ENCODE data around the gene ARFGAP1. TPM values are rescaled to one million over a fixed set of nuclear protein-coding genes. Genes with fewer than 3 reads are reported as not detected.

The ARFGAP1 gene
- total RNA-seq, 1 donor from 2014 or later = 81.6 TPM

DNA sequence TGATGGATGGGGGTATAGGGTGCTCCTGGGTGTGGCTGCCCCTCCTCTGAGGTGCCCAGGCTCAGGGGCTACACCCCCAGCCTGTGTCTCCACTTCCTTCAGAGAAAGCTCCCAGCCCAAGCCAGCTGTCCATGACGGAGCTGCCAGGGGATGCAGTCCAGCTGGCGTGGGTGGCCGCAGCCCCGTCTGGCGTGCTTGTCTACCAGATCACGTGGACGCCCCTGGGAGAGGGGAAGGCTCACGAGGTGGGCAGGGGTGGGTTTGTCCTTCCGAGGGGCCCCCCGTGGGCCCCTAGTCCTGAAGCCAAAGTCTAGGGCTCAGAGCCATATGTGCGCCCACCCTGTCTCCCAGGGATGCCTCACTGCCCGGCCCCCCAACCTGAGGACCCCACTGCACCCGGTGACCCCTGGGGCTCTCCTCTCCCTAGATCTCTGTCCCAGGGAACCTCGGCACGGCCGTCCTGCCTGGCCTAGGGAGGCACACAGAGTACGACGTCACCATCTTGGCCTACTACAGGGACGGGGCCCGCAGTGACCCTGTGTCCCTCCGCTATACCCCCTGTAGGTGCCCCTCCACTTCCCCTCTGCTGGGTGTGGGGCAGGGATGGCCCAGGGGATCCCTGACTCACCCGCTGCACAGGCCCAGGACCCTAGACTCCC is 40.2 kb downstream of the ARFGAP1 start:
- no peak for DNase-seq (ENCODE audit: low spot score)
- intact Hi-C loops (cut with DNase I) = loop anchor here (2.0 kb wide), 1 partner anchor 62 kb away; no protein-coding TSS in a partner anchor
- ATAC-seq = no peak

DNA sequence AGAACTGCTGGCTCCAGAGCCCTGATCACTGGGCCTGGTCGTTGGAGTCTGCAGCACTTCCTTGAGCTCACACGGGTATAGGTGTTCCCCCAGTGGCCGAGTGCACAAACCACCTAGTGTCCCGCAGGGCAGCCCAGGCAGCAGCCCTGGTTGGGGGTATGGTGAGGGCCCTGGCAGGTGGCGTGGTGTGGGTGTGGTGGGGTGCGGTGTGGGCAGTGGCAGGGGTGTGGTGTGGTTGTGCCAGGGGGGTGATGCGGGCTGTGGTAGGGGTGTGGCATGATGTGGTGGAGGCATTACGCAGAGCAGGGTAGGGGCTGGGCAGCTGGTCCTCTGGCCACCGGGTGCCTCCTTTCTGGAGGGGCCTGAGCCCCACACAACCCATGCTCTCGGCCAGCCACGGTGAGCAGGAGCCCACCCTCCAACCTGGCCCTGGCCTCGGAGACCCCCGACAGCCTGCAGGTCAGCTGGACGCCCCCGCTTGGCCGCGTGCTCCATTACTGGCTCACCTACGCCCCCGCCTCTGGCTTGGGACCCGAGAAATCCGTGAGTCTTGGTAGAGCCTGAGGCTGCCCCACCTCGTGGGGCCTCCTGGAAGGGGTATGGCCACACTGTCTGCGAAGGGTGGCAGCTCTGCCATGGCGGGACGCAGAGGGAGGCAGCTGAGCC is 40.9 kb downstream of the ARFGAP1 start:
- intact Hi-C loops (cut with DNase I) = loop anchor here (2.0 kb wide), 1 partner anchor 61 kb away; no protein-coding TSS in a partner anchor
- no peak for ATAC-seq
- no peak for DNase-seq (ENCODE audit: low spot score)

DNA sequence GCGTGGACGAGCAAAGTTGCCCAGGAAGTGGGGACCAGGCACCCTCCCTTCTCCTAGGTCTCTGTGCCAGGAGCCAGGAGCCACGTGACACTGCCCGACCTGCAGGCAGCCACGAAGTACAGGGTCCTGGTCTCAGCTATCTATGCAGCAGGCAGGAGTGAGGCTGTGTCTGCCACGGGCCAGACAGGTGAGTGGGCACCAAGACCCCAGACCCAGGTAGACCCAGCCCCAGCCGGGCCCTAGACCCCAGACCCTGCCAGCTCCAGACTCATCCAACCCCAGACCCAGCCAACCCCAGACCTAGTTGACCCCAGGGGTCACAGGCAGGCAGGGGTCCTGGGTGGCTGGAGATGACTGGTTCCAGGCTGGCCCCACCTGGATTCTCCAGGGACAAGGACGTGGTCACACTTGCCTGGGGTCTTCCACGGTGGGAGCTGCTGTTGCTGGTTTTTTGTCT is 41.4 kb downstream of the ARFGAP1 start:
- ATAC-seq = no peak
- DNase-seq (ENCODE audit: low spot score) = no peak
- intact Hi-C loops (cut with DNase I) = no loop called here

DNA sequence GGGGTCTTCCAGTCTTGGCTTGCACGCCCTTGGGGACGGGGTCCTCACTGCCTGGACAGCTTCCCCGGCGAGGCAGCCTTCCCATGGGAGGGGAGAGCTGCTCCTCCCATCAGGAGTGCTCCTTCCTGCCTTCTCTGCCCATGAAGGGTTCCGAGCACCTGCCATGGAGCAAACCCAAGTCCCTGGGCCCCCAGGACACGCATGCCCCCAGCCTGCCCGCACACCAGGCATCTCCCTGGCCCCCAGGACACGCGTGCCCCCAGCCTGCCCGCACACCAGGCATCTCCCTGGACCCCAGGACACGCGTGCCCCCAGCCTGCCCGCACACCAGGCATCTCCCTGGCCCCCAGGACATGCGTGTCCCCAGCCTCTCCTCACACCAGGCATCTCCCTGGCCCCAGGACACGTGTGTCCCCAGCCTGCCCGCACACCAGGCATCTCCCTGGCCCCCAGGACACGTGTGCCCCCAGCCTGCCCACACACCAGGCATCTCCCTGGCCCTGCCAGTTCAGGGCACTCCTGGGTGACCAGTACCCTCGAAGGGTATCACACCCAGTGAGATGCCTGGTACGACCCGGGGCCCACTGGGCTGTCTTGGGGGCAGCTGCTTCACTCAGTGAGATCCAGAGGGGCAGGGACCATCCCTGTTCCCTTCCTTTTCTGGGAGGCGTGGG is 42.1 kb downstream of the ARFGAP1 start:
- intact Hi-C loops (cut with DNase I) = no loop called here
- DNase-seq (ENCODE audit: low spot score) = no peak

DNA sequence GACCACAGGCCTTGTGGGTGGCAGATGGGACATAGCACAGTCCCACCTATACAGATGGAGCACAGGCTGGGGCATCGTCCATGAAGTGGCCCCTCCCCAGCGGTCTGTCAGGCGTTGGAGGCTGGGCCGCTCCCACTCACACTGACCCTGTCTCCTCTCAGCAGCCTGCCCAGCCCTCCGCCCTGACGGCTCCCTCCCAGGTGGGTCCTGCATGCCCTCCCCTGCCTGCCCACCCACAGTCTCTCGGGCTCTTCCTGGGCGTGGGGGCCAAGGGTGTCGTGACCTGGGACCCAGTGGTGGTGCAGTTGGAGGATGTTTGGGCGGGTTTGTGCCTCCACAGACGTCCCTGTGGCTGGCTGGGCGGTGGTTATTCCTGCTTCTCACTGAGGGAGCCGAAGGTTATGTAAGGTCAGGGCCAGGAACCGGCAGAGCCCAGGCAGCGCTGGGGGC is 42.7 kb downstream of the ARFGAP1 start:
- DNase-seq (ENCODE audit: low spot score) (no peak), ATAC-seq (no peak)
- intact Hi-C loops (cut with DNase I) = no loop called here

More for the DNA sequence above, 42.1 kb downstream of the ARFGAP1 start:
- no peak for ATAC-seq

DNA sequence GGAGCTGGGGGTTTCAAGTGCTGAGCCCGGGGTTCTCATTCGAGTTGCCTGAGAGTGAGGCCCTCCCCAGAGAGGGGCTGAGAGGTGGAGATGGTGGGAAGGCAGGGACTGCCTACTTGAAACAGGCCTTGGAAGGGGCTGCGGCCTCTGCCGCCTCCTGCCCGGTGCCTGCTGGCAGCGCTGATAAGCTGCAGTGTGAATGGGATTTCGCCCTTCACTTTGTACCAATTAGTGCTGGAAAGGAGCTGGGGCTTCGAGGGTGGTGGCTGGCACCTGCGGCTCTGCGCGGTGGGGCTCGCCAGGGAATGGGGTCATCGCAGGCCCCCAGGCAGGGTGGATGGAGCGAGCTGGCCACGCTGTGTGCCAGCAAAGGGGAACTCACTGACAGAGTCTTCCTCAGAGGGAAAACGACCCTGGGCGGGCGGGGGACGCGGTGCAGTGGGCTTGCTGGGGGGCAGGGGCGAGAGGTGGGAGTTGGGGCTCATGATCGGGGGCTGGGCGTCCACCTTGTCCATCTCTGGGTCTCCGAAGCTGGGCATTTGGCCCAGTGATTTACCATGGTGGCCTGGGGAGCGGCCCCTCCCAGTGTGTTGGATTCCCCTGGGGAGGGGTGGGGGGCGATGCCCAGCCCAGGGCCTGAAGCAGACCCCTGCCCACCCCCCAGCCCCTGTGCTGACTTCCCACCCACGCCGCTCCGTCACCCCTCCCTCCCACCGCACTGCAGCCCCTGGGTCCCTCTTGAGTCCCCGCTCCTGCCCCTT is 43.3 kb downstream of the ARFGAP1 start:
- ATAC-seq (no peak), DNase-seq (ENCODE audit: low spot score) (no peak)
- intact Hi-C loops (cut with DNase I) = no loop called here

DNA sequence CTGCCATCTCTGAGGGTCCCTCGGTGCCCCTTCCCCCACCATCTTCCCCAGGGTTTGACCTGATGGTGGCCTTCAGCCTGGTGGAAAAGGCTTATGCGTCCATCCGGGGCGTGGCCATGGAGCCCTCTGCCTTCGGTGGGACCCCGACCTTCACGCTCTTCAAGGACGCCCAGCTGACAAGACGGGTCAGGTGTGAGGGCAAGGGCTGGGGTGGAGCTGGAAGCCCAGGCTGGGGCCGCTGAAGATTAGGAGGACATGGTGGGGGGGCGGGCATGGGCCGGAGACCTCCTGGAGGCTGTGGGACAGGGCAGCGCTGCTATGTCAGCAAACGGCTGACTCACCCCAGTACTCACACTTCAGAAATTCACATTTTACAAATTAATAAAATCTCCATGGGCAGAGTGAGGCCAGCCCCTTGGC is 43.9 kb downstream of the ARFGAP1 start:
- intact Hi-C loops (cut with DNase I) = no loop called here
- DNase-seq (ENCODE audit: low spot score) = no peak
- no peak for ATAC-seq

DNA sequence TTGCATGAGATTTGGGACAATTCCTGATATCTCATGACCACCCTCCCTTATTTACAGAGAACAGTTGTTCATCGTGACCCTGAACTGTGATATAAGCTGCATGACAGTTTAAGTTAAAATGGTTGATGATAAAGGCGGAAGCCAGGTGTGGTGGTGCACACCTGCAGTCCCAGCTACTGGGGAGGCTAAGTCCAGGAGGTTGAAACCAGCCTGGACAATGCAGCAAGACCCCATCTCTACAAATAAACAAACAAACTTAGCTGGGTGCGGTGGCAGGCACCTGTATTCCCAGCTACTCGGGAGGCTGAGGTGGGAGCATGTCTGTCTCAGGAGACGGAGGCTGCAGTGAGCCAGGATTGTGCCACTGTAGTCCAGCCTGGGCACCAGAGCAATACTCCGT is 44.4 kb downstream of the ARFGAP1 start:
- no peak for DNase-seq (ENCODE audit: low spot score)
- ATAC-seq = no peak
- intact Hi-C loops (cut with DNase I) = no loop called here

DNA sequence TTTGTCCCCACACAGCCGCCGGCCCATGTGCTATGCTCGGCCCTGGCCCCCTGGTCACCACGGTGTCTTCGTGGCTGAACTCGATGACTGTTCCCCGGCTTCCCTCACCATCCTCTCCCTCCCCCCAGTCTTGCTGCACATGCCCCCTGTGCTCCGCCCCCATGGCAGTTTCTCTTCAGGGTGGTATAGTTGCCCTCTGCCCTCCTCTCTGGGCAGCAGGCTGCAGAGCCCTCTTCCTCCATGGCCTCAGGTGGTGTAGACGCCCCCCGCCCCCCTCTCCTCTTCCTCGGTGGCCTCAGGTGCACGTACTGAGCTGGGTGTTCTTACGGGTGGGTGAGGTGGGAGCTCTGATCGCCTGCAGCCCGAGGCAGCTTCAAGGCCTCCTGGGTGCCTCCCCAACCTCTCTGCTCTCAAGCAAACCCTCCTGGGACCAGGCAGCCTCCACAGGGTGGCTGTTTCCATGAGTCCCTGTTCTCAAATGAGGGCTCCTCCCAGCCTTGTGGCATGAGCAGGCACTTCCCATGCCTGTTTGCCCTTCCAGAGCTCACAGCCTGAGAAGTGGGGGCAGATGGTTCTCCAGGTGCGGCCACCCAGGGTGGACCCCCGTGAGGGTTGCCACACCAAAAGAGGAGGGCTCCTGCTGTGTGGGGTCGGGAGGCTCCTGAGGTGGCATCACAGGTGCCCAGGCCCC is 45.1 kb downstream of the ARFGAP1 start:
- ATAC-seq = no peak
- intact Hi-C loops (cut with DNase I) = no loop called here
- DNase-seq (ENCODE audit: low spot score) = no peak

DNA sequence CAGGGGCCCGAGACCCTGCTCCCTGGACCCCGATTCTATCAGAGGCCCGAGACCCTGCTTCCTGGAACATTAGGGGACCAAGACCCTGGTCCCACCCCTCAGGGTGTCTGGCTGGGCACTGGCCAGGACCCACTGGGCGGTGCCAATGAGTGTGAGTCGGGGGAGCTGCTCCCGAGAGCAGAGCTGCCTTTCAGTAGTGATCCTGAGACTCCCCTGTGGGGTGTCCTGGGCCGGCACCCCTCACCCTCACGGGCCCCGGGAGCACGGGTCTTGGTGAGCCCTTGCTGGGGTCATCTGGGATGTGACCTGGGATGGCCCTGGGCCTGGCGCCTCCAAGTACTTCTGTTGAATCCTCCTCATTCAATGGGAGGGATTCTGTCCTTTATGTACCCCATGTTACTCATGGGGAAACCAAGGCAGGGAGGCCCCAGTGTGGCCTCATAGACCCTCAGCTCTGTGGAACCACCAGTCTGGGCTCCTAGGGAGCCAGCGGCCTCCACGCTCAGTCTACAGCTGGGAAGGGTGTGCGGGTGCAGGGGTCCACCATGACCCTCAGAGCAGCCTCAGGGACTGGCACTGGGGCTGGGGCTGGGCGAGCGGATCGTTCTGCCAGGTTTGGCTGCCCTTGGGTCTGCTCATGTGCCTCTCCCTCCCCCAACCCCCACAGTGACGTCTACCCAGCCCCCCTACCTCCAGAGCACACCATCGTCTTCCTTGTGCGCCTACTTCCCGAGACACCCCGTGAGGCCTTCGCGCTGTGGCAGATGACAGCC is 46.0 kb downstream of the ARFGAP1 start:
- DNase-seq (ENCODE audit: low spot score) = no peak
- ATAC-seq = no peak
- intact Hi-C loops (cut with DNase I) = no loop called here

DNA sequence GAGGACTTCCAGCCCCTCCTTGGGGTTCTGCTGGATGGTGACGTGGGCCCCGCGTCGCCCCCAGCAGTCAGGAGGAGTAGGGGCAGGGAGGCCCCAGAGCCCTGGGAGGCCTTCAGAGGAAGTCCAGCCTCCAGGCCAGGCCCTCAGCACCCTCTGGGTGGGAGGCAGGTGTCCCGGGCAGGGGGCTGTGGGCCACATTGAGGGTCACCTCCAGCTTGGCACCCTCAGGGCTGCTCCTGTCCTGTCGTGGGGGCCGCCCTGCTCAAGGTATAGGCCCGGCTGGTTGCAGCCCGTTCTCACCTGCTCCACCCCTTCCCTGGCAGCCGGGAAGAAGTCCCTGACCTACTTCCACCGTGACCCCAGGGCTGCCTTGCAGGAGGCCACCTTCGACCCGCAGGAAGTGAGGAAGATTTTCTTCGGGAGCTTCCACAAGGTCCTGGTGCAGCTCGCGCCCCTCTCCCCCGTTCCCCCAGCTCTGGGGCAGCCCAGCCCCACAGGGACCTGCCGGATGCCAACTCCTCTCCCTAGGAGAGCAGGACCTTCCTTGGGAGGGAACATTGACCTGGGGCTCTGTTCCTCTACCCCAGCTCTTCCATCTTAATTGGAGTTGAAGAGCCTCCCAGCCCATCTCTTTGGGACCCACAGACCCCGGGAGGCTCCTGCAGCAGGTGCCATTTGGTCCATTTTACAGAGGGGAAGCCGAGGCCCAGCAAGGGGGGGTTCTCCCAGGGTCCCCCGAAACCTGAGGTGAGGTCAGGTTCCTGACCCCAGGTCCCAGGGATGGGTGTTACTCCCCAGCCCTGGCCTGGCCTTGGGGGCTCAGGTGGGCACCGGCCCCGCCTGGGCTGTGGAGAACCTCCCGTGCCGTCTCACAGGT is 46.8 kb downstream of the ARFGAP1 start:
- DNase-seq (ENCODE audit: low spot score) = no peak

DNA sequence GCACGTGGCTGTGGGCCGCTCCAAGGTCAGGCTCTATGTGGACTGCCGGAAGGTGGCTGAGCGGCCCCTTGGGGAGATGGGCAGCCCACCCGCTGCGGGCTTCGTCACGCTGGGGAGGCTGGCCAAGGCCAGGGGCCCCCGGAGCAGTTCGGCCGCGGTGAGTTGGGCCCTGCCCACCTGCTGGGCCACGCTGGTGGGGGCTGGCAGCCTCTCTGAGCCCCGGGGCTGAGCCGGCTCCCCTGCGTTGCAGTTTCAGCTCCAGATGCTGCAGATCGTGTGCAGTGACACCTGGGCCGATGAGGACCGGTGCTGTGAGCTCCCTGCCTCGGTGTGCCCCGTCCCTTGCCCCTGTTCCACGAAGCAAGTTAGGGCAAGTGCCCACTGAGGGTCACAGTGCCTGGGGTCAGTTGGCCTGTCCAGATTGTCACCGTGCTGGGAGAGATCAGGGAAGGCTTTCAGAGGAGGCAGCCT is 47.5 kb downstream of the ARFGAP1 start:
- ATAC-seq = no peak
- DNase-seq (ENCODE audit: low spot score) = no peak
- intact Hi-C loops (cut with DNase I) = no loop called here

More for the DNA sequence above, 46.8 kb downstream of the ARFGAP1 start:
- intact Hi-C loops (cut with DNase I) = no loop called here
- no peak for ATAC-seq

DNA sequence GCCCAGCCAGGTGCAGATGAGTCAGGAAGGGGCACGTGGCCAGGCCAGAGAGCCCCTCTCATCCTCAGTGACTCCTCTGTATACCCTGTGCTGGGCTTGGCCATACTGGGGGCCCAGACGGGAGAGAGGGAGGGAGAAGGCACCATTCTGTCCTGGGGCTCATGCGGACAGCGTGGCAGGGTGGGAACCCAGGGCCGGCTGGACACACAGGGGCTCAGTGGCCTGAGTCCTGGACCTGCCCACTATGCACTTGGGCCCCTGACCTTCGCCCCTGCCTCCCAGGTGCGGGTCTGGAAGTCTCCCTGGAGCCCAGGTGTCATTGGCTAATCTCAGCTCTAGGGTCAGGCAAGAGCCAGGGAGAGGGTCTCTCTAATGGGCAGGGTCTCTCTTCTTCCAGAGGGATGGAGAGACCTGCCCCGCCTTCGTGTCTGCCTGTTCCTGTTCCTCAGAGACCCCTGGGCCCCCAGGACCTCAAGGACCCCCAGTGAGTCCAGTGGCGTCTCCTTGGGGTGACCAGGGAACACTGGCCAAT is 48.1 kb downstream of the ARFGAP1 start:
- intact Hi-C loops (cut with DNase I) = no loop called here
- DNase-seq (ENCODE audit: low spot score) (no peak), ATAC-seq (no peak)

DNA sequence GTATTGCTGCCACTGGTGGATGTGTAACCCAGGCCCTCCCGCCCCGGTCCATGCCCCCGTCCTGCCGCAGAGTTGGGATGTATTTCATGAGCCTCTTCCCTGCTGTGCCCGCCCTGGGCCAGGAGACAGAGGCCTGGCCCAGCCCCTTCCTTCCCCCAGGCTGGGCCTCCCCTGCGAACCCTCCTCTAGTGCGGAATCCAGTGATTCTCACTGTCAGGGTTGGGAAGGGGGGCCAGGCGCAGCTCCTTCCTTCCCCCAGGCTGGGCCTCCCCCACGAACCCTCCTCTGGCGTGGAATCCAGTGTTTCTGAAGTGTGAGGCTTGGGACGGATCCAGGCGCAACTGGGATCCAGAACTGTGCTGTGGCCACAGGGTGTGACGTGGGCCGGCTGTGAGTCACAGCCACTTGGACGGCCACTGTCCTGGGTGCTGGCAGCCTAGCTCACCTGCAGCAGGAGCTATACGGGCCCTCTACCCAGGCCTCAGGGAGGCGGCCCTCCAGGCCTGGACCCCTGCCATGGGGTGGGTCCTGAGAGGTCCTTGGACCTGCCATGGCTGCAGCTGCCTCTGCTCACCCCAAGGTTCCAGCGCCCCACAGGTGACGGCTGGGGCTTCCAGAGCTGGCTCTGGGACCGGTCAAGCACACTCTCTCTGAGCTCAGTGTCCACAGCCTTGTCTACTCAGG is 48.7 kb downstream of the ARFGAP1 start:
- no peak for DNase-seq (ENCODE audit: low spot score)
- peak; percentile 60 for ATAC-seq
- intact Hi-C loops (cut with DNase I) = no loop called here

DNA sequence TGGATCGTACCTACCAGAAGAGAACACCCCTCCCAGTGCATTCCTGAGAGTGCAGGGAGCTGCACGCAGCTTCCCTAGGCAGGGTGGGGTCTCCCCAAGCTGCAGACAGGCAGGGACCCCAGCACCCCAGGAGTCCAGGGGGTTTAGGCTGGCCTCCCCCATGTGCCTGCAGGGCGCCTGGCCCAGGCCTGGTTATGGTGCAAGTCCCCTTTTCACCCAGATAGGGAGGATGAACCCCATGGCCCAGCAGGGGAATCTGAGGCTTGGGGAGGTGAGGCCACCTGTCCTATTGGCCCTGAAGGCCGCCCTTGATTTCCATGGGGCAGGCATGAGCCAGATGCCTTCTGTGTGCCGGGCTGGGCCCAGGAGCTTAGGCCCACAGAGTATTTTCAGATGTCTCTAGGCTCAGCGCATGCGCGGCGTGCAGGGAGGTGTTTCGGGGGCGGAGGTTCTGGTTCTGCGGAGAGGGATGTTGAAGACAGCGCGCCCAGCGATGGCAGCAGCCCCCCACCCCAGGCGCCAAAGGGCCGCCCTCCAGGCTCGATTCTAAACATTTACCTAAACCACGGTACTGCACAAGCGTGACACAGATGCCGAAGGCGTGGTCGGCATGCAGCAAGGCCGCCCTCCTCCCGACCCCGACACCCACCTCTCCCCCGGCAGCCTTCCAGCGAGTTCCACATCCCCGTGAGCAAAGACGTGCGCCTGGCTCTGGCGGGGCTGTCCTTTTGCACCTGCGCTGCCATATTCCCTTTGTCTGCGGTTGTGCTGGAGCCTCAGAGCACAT is 49.7 kb downstream of the ARFGAP1 start:
- ATAC-seq = no peak
- intact Hi-C loops (cut with DNase I) = no loop called here
- DNase-seq (ENCODE audit: low spot score) = no peak

DNA sequence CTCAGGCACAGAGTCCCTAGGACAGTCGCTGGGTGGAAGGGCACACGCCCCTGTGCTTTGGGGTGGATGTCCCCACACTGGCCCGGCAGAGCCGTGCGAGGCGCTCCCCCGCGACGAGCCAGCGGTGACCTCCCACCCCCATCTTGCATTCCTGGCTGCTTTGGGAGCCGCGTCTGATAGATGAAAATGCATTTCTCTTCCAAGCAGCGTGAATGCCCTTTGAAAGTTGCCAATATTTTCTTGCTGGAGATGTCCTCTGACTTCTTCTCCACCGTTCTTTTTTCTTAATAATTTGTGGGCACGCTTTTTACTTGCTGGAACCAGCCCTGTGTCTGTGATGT is 50.3 kb downstream of the ARFGAP1 start:
- DNase-seq (ENCODE audit: low spot score) = no peak
- no peak for ATAC-seq
- intact Hi-C loops (cut with DNase I) = no loop called here

Measured in sciatic nerve (tissue), 2 donors.